NCI-H146 treated with DMSO at 0.1 percent for 48 hours (cell line): ENCODE results near the gene POLR3C.
A peak's percentile ranks its signal among the peaks of the same experiment; 100 is the strongest.

Source experiments
- DNase-seq: peaks from one replicate; lab custom pipeline; 2025; ENCODE audit not compliant: unreplicated experiment; lab: John Stamatoyannopoulos, UW

The POLR3C gene

DNA sequence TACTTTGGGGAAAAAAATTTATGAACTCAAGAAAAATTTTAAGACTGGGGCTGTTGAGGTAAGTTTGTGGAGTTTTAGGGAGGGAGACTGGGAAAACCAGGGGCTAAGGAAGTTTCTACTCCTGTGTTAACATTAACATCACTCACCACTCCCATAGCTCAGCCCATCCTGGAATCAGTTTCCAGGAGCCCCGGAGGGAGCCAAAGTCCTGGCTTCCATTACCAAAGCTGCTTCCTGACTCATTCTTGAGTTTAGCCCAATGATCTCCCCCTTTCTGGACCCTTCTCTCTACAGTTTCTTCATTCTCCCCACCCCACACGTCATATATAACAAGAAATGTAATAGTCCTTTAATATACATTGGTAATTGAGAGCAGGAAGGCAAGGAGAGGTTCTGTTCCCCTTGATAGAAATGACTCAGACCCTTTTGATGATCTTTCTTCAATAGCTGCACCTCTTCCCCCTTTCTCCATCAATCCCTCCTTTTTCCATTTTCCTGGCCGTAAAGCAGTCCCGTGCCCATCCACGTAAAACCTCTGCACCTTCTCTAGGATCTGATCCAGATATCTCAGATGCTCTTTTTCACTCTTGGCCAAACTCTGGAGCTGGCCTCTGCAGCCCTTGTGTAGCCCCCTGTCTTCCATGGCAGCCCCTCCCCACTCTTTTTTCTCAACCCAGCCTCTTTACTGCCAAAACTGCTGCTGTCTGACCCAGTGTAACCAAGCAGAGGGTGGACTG lies 39.5 kb downstream of the POLR3C start:
- no peak for DNase-seq

DNA sequence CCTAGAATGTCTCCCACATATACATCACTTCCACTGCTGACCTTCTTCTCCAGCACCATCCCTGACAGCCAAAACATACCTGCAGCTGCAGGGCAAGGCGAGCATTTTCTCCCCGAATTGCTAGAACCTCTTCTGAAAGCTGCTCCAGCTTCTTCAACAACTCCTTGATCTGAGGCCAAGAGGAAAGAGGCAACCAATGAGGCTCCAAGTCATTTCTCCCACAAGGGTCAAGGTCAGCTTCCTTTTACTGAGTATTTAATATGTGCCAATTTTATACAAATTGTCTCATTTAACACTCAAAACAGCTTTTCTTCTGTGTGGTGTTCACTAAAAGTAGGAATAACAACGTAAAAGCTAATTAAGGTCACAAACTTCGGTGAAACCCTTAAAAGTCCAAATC lies 44.2 kb downstream of the POLR3C start:
- DNase-seq, result no peak

DNA sequence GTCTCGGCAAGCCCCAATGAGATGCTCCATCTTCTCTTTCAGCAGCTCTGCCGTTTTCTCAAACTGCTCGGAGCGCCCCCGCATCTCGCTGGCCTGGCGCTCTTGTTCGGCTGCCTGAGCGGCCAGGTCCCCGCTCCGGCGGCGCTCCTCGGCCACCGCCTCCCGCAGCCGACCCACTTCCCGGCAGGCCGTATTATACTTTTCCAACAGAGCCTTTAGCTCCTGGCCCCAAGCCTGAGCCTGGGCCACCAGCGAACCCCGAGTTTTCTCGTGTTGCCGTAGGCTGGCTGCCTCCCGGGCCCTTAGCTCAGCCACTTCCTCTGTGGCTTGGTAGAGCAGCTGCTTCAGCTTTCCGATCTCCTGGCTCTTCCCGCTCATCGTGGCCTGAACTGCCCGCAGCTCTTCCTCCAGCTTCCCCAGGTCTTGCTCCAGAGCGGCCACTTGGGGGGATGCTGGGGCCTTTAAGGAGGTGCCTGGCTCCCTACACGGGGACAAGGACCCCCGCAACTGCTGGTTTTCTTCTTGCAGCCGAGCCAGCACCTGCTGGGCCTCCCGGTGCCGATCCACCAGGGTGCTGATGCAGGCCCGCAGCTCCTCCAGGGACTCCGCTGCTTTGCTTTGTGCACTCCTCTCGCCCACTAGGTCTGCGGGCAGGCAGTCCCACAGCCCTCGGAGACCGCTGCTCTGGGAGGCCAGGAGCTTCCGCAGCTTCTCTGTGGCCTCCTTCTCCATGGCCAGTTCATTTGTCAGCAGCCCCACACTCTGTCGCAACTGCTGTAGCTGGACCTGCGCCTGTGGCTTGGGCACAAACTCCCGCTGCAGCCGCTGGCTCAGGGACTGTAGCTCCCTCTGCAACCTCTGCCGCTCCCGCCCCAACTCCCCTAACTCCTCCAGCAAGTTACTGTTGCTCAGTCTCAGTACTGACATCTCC lies 48.3 kb downstream of the POLR3C start:
- DNase-seq, result no peak

DNA sequence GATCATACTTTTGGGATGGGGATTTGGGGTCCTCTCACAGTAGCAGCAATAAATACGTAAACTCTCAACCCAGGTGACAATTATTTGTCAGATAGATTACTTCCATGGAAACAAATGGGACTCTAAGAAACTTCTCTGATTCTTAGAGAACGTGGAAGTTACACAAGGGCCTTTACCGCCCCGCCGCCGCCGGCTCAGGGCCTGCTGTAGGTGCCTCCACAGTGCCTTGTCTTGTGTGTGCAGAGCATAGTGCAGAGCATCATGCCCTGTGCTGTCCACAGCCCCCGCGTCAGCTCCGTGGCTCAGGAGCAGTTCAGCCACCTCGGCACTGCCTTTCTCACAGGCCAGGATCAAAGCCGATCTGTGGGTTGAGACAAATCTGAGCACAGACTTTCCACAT lies 50.6 kb downstream of the POLR3C start:
- DNase-seq, result no peak

DNA sequence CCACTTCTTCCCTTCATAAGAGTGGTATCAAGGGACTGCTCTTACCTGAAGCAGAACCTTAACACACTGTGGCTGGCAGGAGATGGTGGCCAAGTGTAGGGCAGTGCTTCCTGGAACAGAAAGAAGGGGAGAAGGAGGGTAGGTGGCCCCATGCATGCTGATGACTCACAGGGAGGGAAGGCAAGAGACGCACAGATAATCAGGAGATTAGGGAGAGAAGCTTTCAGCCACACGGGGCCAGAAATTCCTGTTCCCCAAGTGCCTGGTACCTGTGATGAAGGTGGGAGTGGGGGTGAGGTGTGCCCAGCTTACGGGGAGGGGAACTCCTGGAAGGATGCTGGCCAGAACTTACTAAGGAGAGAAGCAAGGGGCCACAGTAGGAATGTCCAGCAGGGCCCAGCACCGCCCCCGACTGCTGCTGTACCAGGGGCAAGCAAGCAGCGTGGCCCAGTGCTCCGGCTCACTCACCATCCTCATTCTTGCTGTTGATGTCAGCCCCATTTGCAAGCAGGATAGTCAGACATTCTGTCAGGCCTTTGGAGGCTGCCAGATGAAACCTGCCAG lies 54.0 kb downstream of the POLR3C start:
- DNase-seq, result no peak

DNA sequence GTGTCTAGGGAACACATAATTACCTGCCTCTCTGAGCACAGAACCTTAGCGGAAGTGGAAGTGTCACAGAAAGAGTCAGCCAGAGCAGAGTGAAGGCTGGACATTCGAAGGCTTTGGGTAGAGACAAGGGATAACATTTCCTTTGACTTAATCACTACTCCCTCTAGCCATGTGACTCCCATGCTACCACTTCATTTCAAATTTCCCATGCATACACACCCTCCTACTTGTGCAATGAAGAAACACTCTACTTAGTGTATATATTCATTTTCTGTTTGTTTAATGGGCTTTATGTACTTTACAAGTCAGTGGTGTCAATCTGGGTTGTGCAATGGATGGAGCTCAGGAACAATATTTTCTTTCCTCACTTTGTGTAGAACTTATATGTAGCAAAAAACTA lies 54.7 kb downstream of the POLR3C start:
- DNase-seq, result no peak

DNA sequence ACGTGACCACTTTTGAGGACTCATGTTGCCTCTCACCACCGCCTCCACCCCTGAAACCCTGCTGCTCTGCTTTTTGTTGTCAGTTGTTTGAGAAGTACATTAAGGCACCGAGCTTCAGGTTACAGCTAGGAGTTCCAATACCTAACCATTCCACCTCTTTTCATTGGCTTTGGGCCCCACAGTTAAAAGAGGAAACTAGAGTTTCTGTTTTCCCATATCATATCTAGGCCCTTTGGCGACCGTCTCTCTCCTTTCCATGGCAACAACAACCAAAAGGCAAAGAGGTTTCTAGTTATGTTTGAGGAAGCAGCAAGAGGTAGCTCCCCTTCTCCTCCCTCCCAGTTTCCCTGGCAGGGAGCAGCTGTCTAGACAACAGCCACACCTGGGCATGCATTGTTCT lies 55.8 kb downstream of the POLR3C start:
- peak; percentile 98 for DNase-seq

DNA sequence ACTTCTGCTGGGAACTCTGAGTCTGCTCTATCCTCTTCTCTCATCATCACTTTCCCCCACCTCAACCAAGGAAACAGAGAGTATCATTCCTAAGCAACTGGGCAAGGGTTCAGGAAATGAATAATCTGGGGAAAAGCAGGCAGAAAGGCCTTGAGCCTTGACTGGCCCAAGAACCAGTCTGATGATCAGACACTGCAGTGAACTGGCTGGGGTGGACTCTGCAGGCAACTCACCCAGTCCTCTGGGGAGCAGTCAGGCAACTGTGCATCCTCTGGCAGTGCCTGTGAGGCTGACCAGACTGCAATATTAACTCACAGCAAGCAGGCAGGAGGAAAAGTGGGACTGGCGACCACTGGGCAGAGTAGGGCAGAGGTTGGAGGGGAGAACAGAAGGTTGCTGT lies 60.7 kb downstream of the POLR3C start:
- no peak for DNase-seq

DNA sequence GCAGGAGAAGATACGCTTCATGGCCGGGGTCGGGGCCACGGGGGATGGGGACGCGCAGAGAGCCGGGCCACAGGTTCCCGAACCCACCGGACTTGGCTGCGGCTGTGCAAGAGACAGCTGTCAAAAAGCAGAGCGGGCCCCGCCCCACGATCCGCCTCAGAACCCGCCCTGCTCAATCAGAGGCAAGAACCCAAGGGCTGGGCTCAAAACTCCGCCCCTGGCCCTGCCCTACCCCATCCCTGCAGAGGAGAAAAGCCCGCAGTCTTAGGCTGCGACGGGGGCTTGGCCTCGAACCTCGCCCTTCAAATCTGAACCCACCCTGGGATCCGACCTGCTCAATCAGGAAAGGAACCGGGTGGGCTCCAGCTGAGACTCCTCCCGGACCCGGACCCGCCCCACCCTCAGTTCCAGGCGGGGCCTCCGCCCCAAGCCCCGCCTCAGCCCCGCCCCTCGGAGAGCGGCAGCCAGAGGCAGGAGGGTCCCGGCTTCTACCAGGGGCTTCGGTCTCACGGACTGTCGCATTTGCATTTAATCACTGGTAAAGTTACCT lies 61.8 kb downstream of the POLR3C start, which contains the start of gene ANKRD35:
TSS of gene ANKRD35 (minus strand) at position 129 of the 550 bp plus-strand sequence. CDS start at position 21, 108 bp downstream.
- DNase-seq, result peak; percentile 73

DNA sequence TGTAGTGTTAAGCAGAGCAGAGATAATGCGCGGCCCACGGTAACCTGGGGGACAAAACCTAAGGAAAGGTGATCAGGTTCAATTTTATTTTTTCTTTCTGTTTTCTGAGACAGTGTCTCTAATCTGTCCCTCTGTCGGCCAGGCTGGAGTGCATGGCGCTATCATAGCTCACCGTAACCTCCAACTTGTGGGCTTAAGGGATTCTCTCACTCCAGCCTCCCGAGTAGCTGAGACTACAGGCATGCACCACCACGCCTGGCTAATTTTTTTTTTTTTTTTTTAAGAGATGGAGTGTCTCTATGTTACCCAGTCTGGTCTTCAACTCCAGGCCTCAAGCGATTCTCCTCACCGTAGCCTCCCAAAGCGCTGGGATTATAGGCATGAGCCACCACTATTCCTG lies 62.4 kb downstream of the POLR3C start:
- DNase-seq, result no peak

DNA sequence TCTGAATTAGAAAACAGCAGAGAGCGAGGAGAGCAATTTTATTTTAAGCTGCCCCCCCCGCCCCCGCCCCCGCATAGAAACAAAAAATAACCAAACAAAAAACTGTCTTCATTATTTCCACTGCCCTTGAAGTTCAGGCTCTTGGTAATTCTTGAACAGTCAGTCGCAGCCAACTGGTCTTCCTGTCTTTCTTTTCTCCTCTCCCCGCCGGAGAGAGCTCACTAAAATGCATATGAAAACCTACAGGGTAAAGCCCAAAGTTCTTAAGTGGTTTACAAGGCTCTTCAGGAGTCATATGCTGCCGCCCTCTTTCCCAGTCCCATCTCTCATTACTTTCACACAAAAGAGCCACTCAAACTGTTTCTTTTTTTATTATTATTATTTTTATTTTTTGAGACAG lies 62.8 kb downstream of the POLR3C start:
- no peak for DNase-seq

DNA sequence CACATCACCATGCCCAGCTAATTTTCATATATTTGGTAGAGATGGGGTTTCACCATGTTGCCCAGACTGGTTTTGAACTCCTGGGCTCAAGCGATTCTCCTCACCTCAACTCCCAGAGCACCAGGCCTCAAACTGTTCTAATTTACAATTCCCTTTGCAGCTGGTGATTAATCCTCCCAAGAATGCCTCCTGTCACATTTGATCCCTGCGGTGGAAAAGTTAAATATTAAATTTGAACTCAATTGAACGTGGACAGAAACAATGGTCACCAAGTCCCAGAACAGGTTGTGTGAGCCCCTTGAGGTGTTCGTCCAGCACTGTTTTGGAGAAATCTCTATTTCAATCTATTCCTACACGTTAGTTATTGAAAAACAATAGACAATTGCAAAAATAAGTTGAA lies 63.6 kb downstream of the POLR3C start:
- no peak for DNase-seq

DNA sequence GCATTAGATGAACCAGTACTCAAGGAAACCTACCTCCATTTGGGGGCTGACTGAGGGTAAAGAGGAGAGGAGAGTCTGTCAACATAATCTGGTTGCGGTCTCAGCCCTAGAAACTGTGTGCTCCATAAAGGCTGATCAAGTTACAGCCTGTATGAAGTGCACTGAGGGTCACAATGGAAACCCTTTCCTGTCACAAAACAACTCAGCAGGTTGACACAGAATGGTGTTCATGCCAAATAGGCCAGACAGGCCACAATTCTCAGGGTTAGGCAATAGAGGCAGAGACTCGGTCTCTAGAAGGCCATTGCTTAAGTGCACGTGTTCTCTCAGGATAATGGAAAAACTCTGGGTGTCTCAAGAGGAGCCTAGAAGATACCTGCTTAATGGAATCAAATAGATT lies 65.7 kb downstream of the POLR3C start:
- peak; percentile 43 for DNase-seq

DNA sequence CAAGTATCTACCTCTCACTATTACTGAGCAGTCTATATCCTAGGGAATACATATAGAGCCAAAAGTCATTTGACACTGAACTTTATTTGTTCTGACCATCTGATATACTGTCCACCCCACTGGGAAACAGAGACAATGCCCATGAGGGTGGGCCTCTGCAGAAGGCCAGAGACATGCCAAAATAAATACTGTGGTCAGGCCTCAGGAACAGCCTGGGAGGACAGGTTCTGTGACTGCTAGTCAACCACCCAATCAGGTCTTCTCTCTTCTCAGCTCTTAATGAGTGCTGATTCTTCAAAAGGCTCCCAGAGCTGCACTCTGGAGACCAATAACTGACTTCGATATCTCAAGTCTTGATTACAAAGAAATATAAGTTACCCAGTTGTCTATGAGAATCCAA lies 67.1 kb downstream of the POLR3C start:
- DNase-seq, result peak; percentile 54

DNA sequence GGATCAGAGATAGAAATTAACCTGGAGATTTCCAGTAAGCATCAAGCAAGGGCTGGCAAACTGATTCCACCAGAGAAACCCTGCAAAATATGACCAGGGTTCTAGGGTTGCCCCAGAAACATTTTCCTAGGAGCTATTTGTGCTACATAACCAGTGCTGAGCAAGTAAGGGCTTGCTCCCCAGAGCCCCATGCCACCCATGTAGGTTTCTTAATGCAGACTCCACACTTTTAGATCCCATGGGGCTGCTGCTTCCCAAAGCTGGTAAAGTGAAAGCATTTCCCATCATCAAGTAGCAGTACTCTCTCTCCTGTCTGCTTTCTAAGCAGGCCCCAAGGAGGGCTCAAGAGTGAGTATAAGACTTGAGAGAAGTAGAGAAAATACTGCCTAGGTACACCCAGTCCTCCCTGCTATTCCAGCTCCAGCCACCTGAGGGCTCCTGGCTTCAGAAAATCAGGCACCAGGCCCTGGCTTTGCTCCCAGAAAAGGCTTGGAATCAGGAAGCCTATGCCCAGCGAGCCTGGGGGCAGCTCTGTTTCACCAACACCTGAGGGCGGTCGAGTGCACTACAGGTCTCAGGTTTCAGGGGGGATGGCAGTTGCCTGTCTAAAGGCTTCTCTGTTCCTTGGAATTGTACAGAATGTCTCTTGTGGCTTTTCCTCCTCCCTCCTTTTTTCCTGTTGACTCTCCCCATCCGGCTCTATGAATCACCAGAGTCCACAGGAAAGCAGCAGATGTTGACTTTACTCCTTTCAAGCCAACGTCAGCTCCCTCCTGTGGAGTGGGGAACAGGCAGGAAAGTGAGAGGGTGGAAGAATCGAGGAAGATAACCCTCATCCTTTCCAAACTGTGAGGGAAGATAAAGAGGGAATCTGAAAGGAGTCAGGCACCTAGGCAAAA lies 67.8 kb downstream of the POLR3C start:
- DNase-seq, result peak; percentile 98

DNA sequence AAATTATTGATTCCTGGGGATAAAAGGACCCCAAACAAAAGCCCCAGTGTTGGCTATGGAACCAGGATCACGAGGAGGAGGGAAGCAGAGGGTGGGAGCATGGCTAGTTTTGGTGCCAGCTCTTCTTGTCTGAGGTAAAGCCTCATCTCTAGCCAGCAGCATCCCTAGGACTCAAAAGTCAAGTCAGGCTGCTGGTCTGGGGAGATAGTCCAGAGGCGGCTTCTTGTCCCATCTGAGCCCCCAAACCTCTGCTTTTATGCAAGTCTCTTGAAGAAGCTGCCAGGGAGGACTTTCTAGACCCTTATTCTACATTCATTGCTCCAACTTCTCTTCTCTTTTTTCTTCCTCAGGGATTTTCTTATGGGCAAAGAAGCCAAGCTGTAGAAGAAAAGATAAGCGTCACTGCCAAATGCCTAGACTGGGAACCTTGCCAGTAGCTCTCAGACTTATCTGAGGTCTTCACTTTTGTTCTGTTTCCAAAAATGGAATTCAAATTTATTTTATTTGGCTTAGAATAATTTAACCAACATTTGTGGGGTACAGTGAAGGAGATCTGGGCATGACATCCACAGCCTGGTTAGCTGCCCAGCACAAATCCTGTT lies 68.6 kb downstream of the POLR3C start:
- DNase-seq, result no peak

DNA sequence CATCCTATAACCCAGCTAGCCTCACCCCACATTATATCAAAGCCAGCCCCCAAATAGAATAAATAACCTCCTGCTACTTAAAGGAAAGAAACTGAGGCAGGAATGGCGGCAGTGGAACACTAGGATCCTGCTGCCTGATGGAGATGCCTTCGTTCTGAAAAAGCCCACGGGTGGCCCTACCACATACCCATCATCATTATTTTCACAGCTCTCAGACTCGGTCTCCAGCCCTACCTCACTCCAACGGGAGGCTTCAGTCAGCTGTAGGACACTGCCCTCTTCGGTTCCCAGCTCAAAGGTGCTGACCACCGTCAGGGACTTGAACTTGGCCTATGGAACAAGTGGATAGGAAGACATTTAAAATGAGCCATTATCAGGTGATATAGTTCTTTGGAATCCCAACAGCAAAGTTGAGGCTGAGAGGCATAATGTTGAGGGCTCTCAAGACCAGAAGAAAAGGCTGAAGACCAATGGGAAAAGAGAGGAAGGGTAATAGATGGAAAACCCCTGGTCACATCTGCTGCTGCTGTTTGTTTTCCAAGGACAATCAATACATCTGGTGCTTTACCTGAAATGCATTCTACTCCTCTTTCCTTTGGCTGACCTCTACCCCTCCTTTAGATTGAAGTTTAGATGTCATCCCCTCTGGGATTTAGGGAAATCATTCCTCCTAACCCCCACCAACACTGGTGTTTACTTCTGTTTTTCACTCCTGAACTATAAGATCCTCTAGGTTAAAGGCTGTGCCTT lies 69.5 kb downstream of the POLR3C start:
- DNase-seq, result no peak
